ENCODE measurements around the gene KCNK4. TPM values are rescaled to one million over a fixed set of nuclear protein-coding genes. Genes with fewer than 3 reads are reported as not detected.

The KCNK4 gene
- total and polyA plus RNA-seq, 2 of the 13 experiments (the other 11 are each of a cell fraction or from before 2014, with no cell fraction given), result not detected

GRCh38 chr11:64331569-64332371 lies 40.7 kb downstream of the KCNK4 start (continued):
- no peak for TF ChIP-seq RNF219 (CRISPR knock-in tag; IDR thresholded peaks at IDR 0.05)
- TF ChIP-seq ZFP82 (CRISPR knock-in tag; IDR thresholded peaks at IDR 0.05; ENCODE audit: borderline replicate concordance), result no peak
- TF ChIP-seq, protein P1, sequence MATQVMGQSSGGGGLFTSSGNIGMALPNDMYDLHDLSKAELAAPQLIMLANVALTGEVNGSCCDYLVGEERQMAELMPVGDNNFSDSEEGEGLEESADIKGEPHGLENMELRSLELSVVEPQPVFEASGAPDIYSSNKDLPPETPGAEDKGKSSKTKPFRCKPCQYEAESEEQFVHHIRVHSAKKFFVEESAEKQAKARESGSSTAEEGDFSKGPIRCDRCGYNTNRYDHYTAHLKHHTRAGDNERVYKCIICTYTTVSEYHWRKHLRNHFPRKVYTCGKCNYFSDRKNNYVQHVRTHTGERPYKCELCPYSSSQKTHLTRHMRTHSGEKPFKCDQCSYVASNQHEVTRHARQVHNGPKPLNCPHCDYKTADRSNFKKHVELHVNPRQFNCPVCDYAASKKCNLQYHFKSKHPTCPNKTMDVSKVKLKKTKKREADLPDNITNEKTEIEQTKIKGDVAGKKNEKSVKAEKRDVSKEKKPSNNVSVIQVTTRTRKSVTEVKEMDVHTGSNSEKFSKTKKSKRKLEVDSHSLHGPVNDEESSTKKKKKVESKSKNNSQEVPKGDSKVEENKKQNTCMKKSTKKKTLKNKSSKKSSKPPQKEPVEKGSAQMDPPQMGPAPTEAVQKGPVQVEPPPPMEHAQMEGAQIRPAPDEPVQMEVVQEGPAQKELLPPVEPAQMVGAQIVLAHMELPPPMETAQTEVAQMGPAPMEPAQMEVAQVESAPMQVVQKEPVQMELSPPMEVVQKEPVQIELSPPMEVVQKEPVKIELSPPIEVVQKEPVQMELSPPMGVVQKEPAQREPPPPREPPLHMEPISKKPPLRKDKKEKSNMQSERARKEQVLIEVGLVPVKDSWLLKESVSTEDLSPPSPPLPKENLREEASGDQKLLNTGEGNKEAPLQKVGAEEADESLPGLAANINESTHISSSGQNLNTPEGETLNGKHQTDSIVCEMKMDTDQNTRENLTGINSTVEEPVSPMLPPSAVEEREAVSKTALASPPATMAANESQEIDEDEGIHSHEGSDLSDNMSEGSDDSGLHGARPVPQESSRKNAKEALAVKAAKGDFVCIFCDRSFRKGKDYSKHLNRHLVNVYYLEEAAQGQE (IDR thresholded peaks at IDR 0.05; ENCODE audit: borderline replicate concordance in 1 of 2, low read depth in 1 of 2, low read length in 2 of 2), result no peak
- peak; percentile 58; the same call in 1 of the 2 replicates for TF ChIP-seq ERF (CRISPR knock-in tag; IDR thresholded peaks at IDR 0.05)
- no peak for TF ChIP-seq ZBTB2 (CRISPR knock-in tag; IDR thresholded peaks at IDR 0.05; ENCODE audit: low read depth)
- no peak for TF ChIP-seq ZNF546 (CRISPR knock-in tag; conservative IDR thresholded peaks at IDR 0.05)
- no peak for TF ChIP-seq HNRNPUL1 (IDR thresholded peaks at IDR 0.05; ENCODE audit: low read depth, low read length)
- no peak for TF ChIP-seq RAD51 (IDR thresholded peaks at IDR 0.05; ENCODE audit: borderline replicate concordance)
- TF ChIP-seq HMGXB4 (CRISPR knock-in tag; IDR thresholded peaks at IDR 0.05; ENCODE audit: borderline replicate concordance in 1 of 2, low read depth in 1 of 2), result peak in 1 of 2 experiments; percentile 75; a peak in 1 of 4 replicates
- TF ChIP-seq, protein P2, sequence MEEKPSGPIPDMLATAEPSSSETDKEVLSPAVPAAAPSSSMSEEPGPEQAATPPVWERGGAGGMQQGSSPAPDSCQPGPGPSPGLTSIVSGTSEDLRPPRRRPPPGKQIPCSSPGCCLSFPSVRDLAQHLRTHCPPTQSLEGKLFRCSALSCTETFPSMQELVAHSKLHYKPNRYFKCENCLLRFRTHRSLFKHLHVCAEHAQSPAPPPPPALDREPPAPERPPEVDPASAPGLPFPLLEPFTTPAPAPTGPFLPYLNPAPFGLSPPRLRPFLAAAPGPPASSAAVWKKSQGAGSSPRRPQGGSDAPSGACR (CRISPR knock-in tag; IDR thresholded peaks at IDR 0.05), result no peak
- TF ChIP-seq ZNF512B (CRISPR knock-in tag; IDR thresholded peaks at IDR 0.05; ENCODE audit: borderline replicate concordance), result no peak
- TF ChIP-seq ZNF17 (CRISPR knock-in tag; IDR thresholded peaks at IDR 0.05), result no peak
- TF ChIP-seq SALL1 (CRISPR knock-in tag; IDR thresholded peaks at IDR 0.05), result peak; percentile 35; the same call in 1 of the 2 replicates

Data from HepG2 (cell line).